ENCODE results near the gene MGP. TPM values are rescaled to one million over a fixed set of nuclear protein-coding genes. Genes with fewer than 3 reads are reported as not detected.
A peak's percentile ranks its signal among the peaks of the same experiment; 100 is the strongest.

Gene MGP
- total RNA-seq, 1 experiment from 2014 or later: 79.8 TPM

GRCh38 chr12:14911131-14911530 is 25.5 kb upstream of the MGP start:
- H3F3A ChIP-seq (ENCODE audit: insufficient read depth, low read depth): peaks cover 25% of the 10 kb centered on the region; the same call in 1 of the 2 replicates
- POLR2A ChIA-PET (ENCODE audit: unreplicated experiment): interaction anchor here (0.6 to 1.0 kb wide), 2 partner anchors 18 to 106 kb away, joined by 4 to 7 read pairs; no protein-coding TSS in a partner anchor
- H3K27me3 ChIP-seq (ENCODE audit: insufficient read depth, low read depth): no peaks in the 10 kb centered on the region
- no TSS peak for BruUV-seq (replicated peaks)
- no peak for DNase-seq
- peaks cover 32% of the 10 kb centered on the region for H3K4me1 ChIP-seq (replicated peaks; ENCODE audit: insufficient read depth)
- no peaks in the 10 kb centered on the region for H3K79me2 ChIP-seq (ENCODE audit: low read depth)
- intact Hi-C loops (cut with micrococcal nuclease; ENCODE audit: unreplicated experiment): no loop called here
- CTCF ChIA-PET: interaction anchor here (0.6 kb wide), 1 partner anchor 43 kb away, joined by 3 read pairs; no protein-coding TSS in a partner anchor
- TF ChIP-seq CTCF (conservative IDR thresholded peaks at IDR 0.05) (no peak), EZH2 (IDR thresholded peaks at IDR 0.05; ENCODE audit: low read depth) (no peak)
- H2AFZ ChIP-seq: no peak overlapping the region
- no peak overlapping the region for H3K27ac ChIP-seq
- no peaks in the 10 kb centered on the region for H3K9me2 ChIP-seq (ENCODE audit: insufficient read depth)
- H3K9me3 ChIP-seq (ENCODE audit: insufficient read depth, low read depth): peaks cover 15% of the 10 kb centered on the region; the same call in 1 of the 2 replicates
- no peak overlapping the region for H3K4me2 ChIP-seq
- H4K20me1 ChIP-seq (ENCODE audit: insufficient read depth): no peaks in the 10 kb centered on the region
- H3K36me3 ChIP-seq (ENCODE audit: low read depth): no peaks in the 10 kb centered on the region
- no peak overlapping the region for H3K4me3 ChIP-seq

GRCh38 chr12:14910090-14910915 is 24.6 kb upstream of the MGP start:
- Histone ChIP-seq H3K79me2 (ENCODE audit: low read depth) (no peaks in the 10 kb centered on the region), H3K36me3 (ENCODE audit: low read depth) (no peaks in the 10 kb centered on the region), H3K27me3 (ENCODE audit: insufficient read depth, low read depth) (no peaks in the 10 kb centered on the region), H3K27ac (peak overlapping the region; percentile 54), H3K4me1 (replicated peaks; ENCODE audit: insufficient read depth) (peaks cover 32% of the 10 kb centered on the region), H3K4me3 (no peak overlapping the region), H3K4me2 (no peak overlapping the region; the same call in 1 of the 2 replicates), H3F3A (ENCODE audit: insufficient read depth, low read depth) (peaks cover 25% of the 10 kb centered on the region; the same call in 1 of the 2 replicates), H3K9me2 (ENCODE audit: insufficient read depth) (no peaks in the 10 kb centered on the region), H3K9me3 (ENCODE audit: insufficient read depth, low read depth) (peaks cover 15% of the 10 kb centered on the region; the same call in 1 of the 2 replicates), H2AFZ (peak overlapping the region; percentile 5; the same call in 1 of the 2 replicates), H4K20me1 (ENCODE audit: insufficient read depth) (no peaks in the 10 kb centered on the region)
- POLR2A ChIA-PET (ENCODE audit: unreplicated experiment): interaction anchor here (0.5 to 1.0 kb wide), 4 partner anchors 16 to 1708 kb away, joined by 4 to 7 read pairs (median 6); no protein-coding TSS in a partner anchor
- intact Hi-C loops (cut with micrococcal nuclease; ENCODE audit: unreplicated experiment): loop anchor here (1.0 kb wide), 1 partner anchor 19 kb away; no protein-coding TSS in a partner anchor
- no peak for TF ChIP-seq EZH2 (IDR thresholded peaks at IDR 0.05; ENCODE audit: low read depth)
- no peak for TF ChIP-seq CTCF (conservative IDR thresholded peaks at IDR 0.05)
- DNase-seq: peak; percentile 12 to 52
- TSS peak; percentile 50 for BruUV-seq (replicated peaks)
- CTCF ChIA-PET: interaction anchor here (0.6 kb wide), 1 partner anchor 44 kb away, joined by 3 read pairs; no protein-coding TSS in a partner anchor

GRCh38 chr12:14907953-14908352 is 22.3 kb upstream of the MGP start:
- intact Hi-C loops (cut with micrococcal nuclease; ENCODE audit: unreplicated experiment): no loop called here
- Histone ChIP-seq H3K9me2 (ENCODE audit: insufficient read depth) (no peaks in the 10 kb centered on the region), H3F3A (ENCODE audit: insufficient read depth, low read depth) (peaks cover 15% of the 10 kb centered on the region; the same call in 1 of the 2 replicates), H2AFZ (no peak overlapping the region), H4K20me1 (ENCODE audit: insufficient read depth) (no peaks in the 10 kb centered on the region), H3K36me3 (ENCODE audit: low read depth) (no peaks in the 10 kb centered on the region), H3K27ac (no peak overlapping the region), H3K4me3 (no peak overlapping the region), H3K27me3 (ENCODE audit: insufficient read depth, low read depth) (no peaks in the 10 kb centered on the region), H3K79me2 (ENCODE audit: low read depth) (no peaks in the 10 kb centered on the region), H3K4me2 (no peak overlapping the region), H3K4me1 (replicated peaks; ENCODE audit: insufficient read depth) (peaks cover 18% of the 10 kb centered on the region), H3K9me3 (ENCODE audit: insufficient read depth, low read depth) (peaks cover 15% of the 10 kb centered on the region; the same call in 1 of the 2 replicates)
- TF ChIP-seq CTCF (conservative IDR thresholded peaks at IDR 0.05): no peak
- no peak for TF ChIP-seq EZH2 (IDR thresholded peaks at IDR 0.05; ENCODE audit: low read depth)
- no peak for DNase-seq
- ChIA-PET CTCF (no interaction called here), POLR2A (ENCODE audit: unreplicated experiment) (no interaction called here)
- BruUV-seq (replicated peaks): no TSS peak

All from PC-9 (cell line).